ENCODE measurements around the gene RHOG. TPM values are rescaled to one million over a fixed set of nuclear protein-coding genes. Genes with fewer than 3 reads are reported as not detected.

RHOG gene
- total and polyA plus RNA-seq, 9 of the 15 experiments (the other 6 are each of a cell fraction or from before 2014, with no cell fraction given) = 22.6 to 162 (median 80.3) TPM

- no peaks in the 10 kb centered on the region for H3K36me3 ChIP-seq (ENCODE audit: control insufficient read depth, insufficient read depth, low read length)
- POLR2A ChIA-PET = interaction anchor here (0.6 to 4.9 kb wide), 16 partner anchors 9 to 279 kb away, joined by 3 to 34 read pairs (median 4); partner anchors contain the start of gene STIM1
- CTCF ChIA-PET (ENCODE audit: low intra/inter-chr PET ratio) = no interaction called here
- H3K27ac ChIP-seq (ENCODE audit: extremely low read depth, low read depth, low read length) = peak overlapping the region; percentile 77
- ATAC-seq = peak; percentile 74
- H3K4me2 ChIP-seq (ENCODE audit: insufficient read depth, low read length) = peak overlapping the region; percentile 72
- 2% methylated on average over 6 of the region's 6 CpGs for WGBS (ENCODE audit: insufficient coverage, low coverage, missing lambda C conversion rate)
- no peaks in the 10 kb centered on the region for H4K20me1 ChIP-seq (replicated peaks; ENCODE audit: control insufficient read depth, insufficient read depth, low read length)
- intact Hi-C loops (cut with micrococcal nuclease) = loop anchor here (1.0 to 2.0 kb wide), 2 partner anchors 11 to 17 kb away; no protein-coding TSS in a partner anchor
- peaks cover 94% of the 10 kb centered on the region for H3K79me2 ChIP-seq (ENCODE audit: control insufficient read depth, insufficient read depth, low read length)
- H3K4me3 ChIP-seq = no peak overlapping the region
- no peaks in the 10 kb centered on the region for H3K9me1 ChIP-seq (ENCODE audit: control insufficient read depth, insufficient read depth, low read length)
- peak; percentile 56 to 94 (median 68) for DNase-seq (ENCODE audit: extremely low read depth in 1 of 4, low spot score in 3 of 4)
- peaks cover 44 to 74% of the 10 kb centered on the region in 2 experiments for H3K4me1 ChIP-seq (replicated peaks in 1 of 2; ENCODE audit: control insufficient read depth in 2 of 2, insufficient read depth in 2 of 2, low read length in 2 of 2)
- no peak overlapping the region for H2AFZ ChIP-seq (ENCODE audit: low read depth, low read length)
- BruUV-seq (replicated peaks) = no TSS peak
- in situ Hi-C loops (cut with MboI) = no loop called here
- peak overlapping the region; percentile 54 to 66; a peak in 2 of 4 replicates for H3K9ac ChIP-seq (ENCODE audit: insufficient read depth in 1 of 2, low read depth in 2 of 2, low read length in 2 of 2)
- H3K27me3 ChIP-seq (ENCODE audit: control insufficient read depth in 2 of 2, insufficient read depth in 2 of 2, low read length in 2 of 2) = no peaks in the 10 kb centered on the region
- H3K9me3 ChIP-seq (replicated peaks; ENCODE audit: control insufficient read depth, insufficient read depth, low read depth, low read length) = no peaks in the 10 kb centered on the region
- FAIRE-seq = peak; percentile 88
- TF ChIP-seq ZBTB17 (CRISPR knock-in tag; IDR thresholded peaks at IDR 0.05) (peak; percentile 40; the same call in 1 of the 2 replicates), FOSL1 (tag; conservative IDR thresholded peaks at IDR 0.05) (peak; percentile 39), ZFX (CRISPR knock-in tag; IDR thresholded peaks at IDR 0.05) (peak; percentile 64; the same call in 1 of the 2 replicates), CBX1 (IDR thresholded peaks at IDR 0.05; ENCODE audit: low read depth) (0 out of 2 replicates have a peak, but pooled peaks have one; percentile 58), ZNF143 (CRISPR knock-in tag; IDR thresholded peaks at IDR 0.05) (no peak), MEF2A (IDR thresholded peaks at IDR 0.05; ENCODE audit: control insufficient read depth, low read depth, low read length) (no peak), FOXP4 (CRISPR knock-in tag; IDR thresholded peaks at IDR 0.05; ENCODE audit: borderline replicate concordance) (no peak), CBFA2T2 (conservative IDR thresholded peaks at IDR 0.05) (peak; percentile 88), POLR2AphosphoS5 (IDR thresholded peaks at IDR 0.05; ENCODE audit: control insufficient read depth, insufficient read depth, low read depth, low read length) (peak; percentile 67; the same call in 1 of the 2 replicates), CREBBP (IDR thresholded peaks at IDR 0.05; ENCODE audit: low read depth, low read length) (no peak), ZNF780A (CRISPR knock-in tag; IDR thresholded peaks at IDR 0.05) (peak; percentile 95; the same call in 1 of the 2 replicates), ZNF324 (CRISPR knock-in tag; IDR thresholded peaks at IDR 0.05) (no peak), NFXL1 (CRISPR knock-in tag; IDR thresholded peaks at IDR 0.05) (0 out of 2 replicates have a peak, but pooled peaks have one; percentile 17), ZNF644 (tag; IDR thresholded peaks at IDR 0.05; ENCODE audit: low read depth) (no peak)
- TF ChIP-seq, protein P1, sequence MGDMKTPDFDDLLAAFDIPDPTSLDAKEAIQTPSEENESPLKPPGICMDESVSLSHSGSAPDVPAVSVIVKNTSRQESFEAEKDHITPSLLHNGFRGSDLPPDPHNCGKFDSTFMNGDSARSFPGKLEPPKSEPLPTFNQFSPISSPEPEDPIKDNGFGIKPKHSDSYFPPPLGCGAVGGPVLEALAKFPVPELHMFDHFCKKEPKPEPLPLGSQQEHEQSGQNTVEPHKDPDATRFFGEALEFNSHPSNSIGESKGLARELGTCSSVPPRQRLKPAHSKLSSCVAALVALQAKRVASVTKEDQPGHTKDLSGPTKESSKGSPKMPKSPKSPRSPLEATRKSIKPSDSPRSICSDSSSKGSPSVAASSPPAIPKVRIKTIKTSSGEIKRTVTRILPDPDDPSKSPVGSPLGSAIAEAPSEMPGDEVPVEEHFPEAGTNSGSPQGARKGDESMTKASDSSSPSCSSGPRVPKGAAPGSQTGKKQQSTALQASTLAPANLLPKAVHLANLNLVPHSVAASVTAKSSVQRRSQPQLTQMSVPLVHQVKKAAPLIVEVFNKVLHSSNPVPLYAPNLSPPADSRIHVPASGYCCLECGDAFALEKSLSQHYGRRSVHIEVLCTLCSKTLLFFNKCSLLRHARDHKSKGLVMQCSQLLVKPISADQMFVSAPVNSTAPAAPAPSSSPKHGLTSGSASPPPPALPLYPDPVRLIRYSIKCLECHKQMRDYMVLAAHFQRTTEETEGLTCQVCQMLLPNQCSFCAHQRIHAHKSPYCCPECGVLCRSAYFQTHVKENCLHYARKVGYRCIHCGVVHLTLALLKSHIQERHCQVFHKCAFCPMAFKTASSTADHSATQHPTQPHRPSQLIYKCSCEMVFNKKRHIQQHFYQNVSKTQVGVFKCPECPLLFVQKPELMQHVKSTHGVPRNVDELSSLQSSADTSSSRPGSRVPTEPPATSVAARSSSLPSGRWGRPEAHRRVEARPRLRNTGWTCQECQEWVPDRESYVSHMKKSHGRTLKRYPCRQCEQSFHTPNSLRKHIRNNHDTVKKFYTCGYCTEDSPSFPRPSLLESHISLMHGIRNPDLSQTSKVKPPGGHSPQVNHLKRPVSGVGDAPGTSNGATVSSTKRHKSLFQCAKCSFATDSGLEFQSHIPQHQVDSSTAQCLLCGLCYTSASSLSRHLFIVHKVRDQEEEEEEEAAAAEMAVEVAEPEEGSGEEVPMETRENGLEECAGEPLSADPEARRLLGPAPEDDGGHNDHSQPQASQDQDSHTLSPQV (IDR thresholded peaks at IDR 0.05) = 0 out of 2 replicates have a peak, but pooled peaks have one; percentile 55
Measured at GRCh38 chr11:3867209-3868091, 26.7 kb upstream of the RHOG start.

All from K562 (cell line).